ENCODE results near the gene CCDC196.

DNA sequence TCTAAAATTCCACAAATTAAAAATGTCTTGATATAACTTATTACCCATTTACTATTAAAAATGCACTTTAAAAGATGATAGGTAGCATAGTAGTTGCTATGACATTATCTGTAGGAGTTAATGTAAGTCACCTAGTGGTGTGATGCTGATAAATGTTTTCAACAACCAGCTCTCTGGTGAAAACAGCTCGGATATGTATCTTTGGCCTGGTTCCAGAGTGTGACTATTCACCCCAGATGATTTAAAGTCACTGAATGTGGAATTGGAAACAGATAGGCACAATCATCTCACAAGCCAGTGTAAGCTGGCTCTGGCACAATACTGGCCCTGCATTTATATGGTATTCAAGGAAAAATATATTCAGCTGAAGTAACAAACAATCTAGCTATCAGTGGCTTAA lies 9.2 kb upstream of the CCDC196 start:
- TF ChIP-seq, protein P1, sequence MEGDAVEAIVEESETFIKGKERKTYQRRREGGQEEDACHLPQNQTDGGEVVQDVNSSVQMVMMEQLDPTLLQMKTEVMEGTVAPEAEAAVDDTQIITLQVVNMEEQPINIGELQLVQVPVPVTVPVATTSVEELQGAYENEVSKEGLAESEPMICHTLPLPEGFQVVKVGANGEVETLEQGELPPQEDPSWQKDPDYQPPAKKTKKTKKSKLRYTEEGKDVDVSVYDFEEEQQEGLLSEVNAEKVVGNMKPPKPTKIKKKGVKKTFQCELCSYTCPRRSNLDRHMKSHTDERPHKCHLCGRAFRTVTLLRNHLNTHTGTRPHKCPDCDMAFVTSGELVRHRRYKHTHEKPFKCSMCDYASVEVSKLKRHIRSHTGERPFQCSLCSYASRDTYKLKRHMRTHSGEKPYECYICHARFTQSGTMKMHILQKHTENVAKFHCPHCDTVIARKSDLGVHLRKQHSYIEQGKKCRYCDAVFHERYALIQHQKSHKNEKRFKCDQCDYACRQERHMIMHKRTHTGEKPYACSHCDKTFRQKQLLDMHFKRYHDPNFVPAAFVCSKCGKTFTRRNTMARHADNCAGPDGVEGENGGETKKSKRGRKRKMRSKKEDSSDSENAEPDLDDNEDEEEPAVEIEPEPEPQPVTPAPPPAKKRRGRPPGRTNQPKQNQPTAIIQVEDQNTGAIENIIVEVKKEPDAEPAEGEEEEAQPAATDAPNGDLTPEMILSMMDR (IDR thresholded peaks at IDR 0.05; ENCODE audit: insufficient read depth, low read length, poor library complexity, severe bottlenecking): no peak
- no peak for TF ChIP-seq EZH2phosphoT487 (conservative IDR thresholded peaks at IDR 0.05; ENCODE audit: low read length)

Data from SU-DHL-6 (cell line).